Astrocyte of the hippocampus (primary cell): Measurements from ENCODE around the gene ZNF467.

Experiments
- DNase-seq: peaks from one replicate; pipeline ENCODE4 v3.0.0; 2011; ENCODE audit warnings: low read depth, low spot score

Gene ZNF467

DNA sequence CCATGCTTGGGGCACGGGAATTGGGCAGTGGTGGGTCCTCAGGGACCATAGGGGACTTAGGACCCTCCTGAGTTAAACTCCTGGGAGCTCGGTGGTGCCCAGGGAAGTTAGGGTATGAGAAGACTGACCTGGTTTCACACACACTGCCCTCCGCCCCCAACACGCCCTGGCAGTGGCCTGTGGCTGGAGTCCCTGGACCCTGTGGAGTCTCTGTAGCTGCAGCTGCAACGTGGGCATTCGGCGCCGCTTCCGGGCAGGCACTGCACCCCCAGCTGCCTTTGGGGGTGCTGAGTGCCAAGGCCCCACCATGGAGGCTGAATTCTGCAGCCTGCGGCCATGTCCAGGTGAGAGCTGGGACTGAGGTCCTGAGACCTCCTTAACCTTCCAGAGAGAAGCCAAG is 34.9 kb upstream of the ZNF467 start:
- DNase-seq = no peak

DNA sequence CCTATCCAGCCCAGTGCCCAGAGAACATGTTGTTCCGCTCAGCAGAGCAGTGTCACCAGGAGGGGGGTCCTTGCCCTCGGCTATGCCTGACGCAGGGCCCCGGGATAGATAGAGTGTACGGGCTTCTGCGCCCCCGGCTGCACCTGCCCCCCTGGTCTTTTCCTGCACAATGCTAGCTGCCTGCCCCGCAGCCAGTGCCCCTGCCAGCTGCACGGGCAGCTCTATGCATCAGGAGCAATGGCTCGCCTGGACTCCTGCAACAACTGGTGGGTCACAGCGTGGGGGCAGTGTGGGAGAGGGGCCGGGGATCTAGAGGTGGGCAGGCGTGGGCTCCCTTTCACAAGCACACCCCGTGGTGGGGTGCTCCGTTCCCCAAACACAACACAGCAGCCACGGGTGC is 33.3 kb upstream of the ZNF467 start:
- no peak for DNase-seq

DNA sequence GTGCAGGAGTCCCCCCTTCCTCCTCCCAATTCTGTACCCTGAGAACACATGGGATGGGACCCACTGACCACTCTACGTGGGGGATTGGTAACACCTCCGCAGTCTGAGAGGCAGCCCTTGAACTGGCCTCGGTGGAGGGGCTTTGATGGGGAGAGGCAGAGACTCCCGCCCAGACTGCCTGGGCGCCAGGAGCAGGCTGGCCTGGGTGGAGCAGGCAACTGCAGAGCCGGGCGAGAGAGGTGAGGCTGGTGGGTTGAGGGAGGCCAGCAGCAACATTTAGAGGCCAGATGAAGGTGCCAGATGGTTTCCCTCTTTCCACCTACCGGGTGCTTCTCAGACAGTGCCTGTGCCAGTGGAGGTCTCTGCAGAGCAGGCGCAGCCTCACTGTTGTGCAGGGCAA is 30.7 kb upstream of the ZNF467 start:
- DNase-seq = no peak

DNA sequence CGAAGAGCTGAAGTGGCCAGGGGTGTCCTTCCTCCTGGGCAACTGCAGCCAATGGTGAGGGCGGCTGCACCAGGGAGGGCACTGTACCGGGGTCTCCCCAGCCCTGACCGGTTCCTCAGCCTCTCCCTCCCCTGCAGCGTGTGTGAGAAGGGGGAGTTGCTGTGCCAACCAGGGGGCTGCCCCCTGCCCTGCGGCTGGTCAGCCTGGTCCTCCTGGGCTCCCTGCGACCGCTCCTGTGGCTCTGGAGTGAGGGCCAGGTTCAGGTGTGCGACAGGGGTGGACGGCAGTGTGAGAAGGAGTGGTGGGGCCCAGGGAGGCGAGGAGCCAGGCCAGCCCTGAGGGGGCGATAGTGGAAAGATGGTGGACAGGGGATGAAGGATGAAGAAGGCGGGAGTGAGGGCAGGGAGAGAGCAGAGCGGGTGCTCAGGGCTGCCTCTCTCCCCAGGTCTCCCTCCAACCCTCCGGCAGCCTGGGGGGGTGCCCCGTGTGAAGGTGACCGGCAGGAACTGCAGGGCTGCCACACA is 30.2 kb upstream of the ZNF467 start:
- DNase-seq = no peak

DNA sequence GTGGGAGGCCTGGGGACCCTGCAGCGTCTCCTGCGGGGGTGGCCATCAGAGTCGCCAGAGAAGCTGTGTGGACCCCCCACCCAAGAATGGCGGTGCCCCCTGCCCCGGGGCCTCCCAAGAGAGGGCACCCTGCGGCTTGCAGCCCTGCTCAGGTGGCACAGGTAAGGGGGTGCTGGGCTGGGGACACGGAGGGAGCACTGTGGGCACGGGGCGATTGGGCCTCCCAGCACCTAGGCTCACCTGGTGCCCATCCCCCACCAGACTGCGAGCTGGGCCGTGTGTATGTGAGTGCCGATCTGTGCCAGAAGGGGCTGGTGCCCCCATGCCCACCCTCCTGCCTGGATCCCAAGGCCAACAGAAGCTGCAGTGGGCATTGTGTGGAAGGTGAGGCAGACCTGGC is 29.6 kb upstream of the ZNF467 start:
- no peak for DNase-seq

DNA sequence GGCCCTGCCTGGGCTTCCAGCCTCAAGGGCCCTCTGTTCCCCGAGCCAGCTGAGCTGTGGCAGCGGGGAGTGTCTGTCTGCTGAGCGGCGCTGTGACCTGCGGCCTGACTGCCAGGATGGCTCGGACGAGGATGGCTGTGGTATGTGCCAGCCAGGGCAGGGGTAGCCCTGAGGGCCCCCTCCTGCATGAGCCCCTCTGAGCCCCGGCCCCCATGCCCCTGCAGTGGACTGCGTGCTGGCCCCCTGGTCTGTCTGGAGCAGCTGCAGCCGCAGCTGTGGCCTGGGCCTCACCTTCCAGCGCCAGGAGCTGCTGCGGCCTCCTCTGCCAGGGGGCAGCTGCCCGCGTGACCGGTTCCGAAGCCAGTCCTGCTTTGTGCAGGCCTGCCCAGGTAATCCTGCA is 28.4 kb upstream of the ZNF467 start:
- DNase-seq = no peak

DNA sequence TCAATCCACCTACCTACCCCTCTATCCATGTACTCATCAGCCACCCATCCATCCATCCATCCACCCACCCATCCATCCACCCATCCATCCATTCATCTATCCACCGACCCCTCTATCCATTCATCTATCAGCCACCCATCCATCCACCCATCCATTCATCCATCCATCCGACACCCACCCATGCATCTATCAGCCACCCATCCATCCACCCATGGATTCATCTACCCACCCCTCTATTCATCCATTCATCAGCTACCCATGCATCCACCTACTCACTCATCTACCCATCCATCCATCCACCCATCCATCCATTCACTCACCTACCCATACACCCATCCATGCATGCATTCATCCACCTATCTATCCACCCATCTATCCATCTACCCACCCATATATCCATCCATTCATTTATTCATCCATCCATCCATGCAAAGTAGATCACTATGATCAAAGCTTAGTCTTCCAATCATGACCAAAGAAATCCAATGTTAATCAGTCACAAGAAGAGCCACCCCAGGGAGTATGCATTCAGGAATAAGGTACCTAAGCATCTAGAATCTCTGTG is 27.7 kb upstream of the ZNF467 start:
- no peak for DNase-seq

DNA sequence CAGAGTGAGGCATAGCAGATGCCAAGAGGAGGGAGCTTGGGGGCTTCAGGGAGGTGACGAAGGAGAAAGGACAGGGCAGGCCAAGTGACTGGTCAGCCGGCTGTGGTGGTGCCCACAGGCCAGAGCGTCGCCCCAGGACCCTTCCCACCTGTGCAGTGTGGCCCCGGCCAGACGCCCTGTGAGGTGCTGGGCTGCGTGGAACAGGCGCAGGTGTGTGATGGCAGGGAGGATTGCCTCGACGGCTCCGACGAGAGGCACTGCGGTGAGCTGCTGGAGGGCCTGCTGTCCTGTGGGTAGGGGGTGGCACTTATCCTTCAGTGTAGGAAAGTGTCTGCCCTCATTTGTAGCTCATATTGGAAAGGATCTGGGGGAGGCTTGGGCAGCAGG is 26.8 kb upstream of the ZNF467 start:
- no peak for DNase-seq

DNA sequence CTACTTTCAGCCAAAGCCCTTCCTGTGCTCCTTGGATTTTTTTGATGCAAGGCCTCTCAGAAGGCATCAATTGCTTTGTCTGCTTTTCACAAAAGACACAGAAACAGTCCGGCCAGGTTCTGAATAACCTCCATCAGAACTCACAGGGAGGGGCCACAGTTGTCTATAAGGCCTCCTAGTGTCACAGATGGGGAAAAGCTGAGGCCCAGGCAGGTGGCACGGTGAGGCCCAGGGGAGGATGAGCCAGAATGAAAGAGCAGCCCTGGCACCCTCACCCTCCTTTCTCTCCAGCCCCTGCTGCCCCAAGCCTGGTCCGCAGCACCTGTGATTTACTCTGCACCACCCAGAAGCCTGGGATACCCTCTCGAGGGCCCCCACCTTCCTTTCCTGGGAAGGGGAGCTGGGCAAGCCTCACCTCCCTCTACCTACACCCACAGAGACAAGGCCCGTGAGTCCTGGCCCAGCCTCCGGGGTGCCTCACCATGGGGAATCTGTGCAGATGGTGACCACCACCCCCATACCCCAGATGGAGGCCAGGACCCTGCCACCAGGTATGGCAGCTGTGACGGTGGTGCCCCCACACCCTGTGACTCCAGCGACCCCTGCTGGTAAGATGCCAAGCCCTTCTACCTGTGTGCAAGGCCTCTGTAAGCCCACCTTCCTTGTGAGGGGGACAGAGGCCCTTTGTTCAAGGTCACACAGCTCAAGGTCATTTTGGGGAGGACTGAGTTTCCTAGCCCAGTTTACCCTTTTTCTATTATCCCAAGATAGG is 26.2 kb upstream of the ZNF467 start:
- no peak for DNase-seq

DNA sequence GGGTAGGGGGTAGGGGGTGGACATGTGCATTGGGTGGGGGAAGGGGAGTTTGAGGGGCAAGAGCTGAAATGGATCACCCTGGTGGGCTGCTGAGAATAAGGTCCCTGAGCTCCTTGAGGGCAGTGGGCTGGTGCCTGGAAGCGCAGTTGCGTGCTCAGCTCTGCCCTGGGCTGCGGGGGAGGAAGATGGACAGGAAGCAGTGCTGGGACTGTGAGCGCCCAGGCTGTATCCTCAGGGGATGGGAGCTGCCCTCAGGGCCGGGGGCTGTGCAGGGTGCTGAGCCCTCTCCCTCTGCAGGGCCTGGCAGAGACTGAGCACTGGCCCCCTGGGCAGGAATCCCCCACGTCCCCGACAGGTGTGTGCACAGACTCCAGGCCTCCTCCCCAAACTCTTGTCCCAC is 24.4 kb upstream of the ZNF467 start:
- DNase-seq = no peak

DNA sequence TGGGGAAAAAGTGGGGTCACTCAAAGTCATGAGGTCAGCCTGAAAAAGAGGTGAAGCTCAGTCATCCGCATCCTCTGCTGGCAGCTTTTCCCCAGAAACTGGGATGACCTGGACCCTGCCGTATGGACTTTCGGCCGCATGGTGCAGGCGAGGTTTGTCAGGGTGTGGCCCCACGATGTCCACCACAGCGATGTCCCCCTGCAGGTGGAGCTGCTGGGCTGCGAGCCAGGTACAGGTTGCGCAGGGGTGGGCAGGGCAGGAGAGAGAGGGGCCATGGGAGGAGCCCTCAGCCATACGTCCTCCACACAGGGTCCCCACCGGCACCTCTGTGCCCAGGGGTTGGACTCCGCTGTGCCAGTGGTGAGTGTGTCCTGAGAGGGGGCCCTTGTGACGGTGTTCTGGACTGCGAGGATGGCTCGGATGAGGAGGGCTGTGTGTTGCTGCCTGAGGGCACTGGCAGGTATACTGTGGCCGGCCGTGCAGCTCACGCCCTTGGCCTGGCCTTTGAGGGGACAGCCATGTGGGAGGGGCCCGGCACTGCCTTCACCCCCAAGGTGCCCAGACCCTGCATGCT is 23.0 kb upstream of the ZNF467 start:
- no peak for DNase-seq

DNA sequence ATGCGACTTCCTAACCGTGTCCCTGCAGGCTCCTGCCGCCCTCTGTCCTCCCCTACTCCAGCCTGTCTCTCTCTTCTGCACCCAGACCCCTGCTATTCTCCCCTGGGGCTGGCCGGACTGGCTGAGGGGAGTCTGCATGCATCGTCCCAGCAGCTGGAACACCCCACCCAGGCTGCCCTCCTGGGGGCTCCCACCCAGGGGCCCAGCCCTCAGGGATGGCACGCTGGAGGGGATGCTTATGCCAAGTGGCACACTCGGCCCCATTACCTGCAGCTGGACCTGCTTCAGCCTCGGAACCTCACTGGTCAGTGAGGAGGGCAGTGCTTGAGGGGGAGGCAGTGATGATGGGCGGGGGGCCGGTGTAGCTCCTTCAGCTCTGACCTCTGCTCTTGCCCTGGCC is 21.7 kb upstream of the ZNF467 start:
- DNase-seq = no peak

DNA sequence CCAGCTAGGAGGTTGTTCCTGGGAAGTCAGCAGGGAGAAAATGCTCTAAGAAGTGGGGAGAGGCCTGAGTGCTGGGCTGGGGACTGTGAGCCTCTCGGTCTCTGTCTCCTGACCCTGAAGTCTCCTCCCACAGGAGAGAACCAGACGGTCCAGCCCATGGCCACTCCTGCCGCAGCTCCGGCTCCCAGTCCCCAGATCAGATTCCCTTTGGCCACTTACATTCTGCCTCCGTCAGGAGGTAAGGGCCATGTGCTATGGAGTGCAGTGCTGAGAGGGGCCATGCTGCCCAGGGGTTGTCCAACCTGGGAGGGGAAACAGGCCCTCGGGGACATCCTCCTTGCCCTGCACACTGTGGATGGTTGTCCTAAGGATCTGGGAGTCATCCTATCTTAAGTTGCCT is 21.3 kb upstream of the ZNF467 start:
- no peak for DNase-seq

DNA sequence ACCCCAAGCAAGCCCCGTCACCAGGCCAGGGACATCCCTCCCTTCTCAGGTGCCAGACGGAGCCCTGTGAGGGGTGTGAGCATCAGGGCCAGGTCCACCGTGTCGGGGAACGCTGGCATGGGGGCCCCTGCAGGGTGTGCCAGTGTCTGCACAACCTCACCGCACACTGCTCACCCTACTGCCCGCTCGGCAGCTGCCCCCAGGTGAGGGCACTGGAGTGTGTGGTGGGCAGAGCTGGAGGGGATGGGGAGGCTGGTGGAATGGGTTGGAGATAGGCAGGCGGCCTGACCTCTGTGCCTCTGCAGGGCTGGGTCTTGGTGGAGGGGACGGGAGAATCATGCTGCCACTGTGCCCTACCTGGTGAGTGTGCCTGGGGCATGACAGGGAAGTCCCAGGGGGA is 19.9 kb upstream of the ZNF467 start:
- DNase-seq = no peak

DNA sequence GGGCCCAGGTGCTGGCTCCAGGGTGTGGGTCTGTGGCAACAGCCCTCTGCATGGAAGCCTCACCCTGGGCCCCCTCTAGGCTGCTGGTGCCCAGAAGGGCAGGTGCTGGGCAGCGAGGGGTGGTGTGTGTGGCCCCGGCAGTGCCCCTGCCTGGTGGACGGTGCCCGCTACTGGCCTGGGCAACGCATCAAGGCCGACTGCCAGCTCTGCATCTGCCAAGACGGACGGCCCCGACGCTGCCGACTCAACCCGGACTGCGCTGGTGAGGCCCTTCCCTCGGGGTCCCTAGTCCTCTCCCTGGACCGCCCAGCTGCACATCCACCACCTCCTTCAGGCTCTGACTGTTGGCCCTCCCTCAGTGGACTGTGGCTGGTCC is 18.8 kb upstream of the ZNF467 start:
- no peak for DNase-seq

DNA sequence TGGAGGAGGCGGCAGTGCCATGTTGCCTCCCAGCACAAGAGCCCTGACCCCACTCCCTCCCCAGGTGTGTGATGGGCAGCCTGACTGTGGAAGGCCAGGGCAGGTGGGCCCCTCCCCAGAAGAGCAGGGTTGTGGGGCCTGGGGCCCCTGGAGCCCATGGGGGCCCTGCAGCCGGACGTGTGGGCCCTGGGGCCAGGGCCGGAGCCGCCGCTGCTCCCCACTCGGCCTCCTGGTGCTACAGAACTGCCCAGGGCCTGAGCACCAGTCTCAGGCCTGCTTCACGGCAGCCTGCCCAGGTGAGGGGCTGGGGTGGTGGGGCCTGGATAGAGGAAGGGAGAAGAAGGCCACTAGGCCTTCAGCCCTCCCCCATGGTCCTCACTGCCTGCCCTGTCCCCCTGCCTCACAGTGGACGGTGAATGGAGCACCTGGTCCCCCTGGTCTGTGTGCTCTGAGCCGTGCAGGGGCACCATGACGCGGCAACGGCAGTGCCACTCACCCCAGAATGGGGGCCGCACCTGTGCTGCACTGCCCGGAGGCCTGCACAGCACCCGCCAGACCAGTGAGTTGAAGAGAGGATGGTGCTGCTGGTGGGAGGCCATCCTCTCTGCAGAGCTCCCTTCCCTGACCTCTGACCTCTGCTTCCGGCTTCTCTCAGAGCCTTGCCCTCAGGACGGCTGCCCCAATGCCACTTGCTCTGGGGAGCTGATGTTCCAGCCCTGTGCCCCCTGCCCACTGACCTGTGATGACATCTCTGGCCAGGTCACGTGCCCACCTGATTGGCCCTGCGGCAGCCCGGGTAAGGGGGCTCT is 18.2 kb upstream of the ZNF467 start:
- DNase-seq = no peak

DNA sequence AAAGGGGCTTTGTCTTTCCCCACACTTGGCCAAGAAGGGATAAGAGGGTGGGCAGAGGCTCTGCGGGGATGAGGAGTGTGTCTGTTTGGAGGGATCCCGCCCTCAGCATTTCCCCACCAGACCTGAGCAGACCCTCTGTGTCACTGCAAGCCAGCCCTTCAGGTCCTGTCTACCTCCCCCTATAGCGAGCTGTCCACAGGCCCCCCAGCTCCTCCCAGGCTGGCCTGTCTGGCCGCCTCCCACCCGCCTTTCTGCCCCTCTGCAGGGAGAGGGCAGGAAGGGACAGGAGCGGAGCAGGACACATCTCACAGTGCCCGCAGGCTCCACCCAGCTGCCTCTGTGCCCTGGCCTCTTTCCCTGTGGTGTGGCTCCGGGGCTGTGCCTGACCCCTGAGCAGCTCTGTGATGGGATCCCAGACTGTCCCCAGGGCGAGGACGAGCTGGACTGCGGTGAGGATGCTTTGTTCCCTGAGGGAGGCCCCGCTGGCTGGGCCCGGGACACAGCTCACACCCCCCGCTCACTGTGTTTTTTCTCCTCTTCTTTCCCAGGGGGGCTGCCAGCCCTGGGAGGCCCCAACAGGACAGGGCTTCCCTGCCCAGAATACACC is 17.5 kb upstream of the ZNF467 start:
- no peak for DNase-seq

DNA sequence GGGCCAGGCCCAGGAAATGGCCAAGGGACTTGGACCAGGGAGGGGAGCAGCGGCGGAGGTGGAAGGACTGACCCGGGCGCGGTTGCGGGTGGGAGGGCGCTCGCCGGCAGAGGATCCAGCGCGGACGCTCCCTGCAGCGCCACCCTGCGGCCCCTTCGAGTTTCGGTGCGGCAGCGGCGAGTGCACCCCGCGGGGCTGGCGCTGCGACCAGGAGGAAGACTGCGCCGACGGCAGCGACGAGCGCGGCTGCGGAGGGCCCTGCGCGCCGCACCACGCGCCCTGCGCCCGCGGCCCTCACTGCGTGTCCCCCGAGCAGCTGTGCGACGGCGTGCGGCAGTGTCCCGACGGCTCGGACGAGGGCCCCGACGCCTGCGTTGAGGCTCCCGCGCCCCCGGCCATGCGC is 16.8 kb upstream of the ZNF467 start:
- peak; percentile 44 for DNase-seq

DNA sequence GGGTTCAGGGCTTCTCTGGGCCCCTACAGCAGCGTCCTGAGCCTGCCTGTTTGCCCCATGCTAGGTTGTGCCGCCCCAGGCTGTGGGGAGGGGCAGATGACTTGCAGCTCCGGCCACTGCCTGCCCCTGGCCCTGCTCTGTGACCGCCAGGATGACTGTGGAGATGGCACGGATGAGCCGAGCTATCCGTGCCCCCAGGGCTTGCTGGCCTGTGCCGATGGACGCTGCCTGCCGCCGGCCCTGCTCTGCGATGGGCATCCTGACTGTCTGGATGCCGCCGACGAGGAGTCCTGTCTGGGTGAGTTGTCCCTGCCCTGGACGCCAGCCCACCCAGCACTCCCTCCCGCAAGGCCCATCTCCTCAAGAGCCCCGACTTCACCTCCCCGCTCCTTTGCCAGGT is 15.7 kb upstream of the ZNF467 start:
- DNase-seq = no peak

DNA sequence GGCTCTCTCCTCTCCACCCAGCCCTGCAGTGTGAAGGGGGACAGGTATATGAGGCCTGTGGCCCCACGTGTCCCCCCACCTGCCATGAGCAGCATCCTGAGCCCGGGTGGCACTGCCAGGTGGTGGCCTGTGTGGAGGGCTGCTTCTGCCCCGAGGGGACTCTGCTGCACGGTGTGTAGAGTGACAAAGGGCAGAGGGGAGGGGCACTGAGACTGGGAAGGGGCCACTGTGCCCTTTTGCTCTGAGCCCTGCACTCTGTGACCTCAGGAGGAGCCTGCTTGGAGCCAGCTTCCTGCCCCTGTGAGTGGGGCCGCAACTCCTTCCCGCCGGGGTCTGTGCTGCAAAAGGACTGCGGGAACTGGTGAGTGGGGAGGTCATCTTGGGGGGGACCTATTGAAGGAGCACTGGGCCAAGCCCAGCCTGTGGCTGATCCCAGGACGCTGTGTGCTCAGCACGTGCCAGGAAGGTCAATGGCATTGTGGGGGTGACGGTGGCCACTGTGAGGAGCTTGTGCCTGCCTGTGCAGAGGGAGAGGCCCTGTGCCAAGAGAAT is 15.0 kb upstream of the ZNF467 start:
- DNase-seq = no peak

DNA sequence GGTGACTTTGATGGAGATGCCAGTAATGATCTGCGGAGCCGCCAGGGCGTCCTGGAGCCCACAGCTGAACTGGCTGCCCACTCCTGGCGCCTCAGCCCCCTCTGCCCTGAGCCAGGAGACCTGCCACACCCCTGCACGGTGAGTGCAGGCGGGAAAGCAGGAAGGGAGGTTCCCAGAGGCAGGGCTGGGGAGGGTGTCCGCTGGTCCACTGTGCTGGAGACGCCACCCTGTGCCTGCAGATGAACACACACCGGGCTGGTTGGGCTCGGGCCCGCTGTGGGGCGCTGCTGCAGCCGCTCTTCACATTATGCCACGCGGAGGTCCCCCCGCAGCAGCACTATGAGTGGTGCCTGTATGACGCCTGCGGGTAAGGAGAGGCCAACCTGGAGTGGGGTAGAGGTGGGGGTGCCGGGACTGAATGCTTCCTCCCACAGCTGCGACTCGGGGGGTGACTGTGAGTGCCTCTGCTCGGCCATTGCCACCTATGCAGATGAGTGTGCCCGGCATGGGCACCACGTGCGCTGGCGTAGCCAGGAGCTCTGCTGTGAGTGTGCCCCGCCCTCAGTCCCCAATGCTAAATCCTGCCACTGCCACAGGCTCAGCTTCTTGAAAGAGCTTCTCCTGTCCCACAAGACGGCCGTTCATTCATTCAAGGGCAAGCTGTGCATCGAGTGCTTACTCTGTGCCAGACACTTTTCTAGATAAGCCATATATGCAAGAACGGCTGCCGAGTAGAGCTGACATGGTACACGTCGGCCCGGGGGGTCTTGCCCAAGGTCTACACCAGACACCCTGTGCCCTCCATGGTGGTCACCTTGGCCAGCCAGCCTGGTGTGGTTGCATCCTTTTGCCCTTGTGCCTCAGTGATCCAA is 14.3 kb upstream of the ZNF467 start:
- no peak for DNase-seq
